ENCODE results near the gene IGFBP3. TPM values are rescaled to one million over a fixed set of nuclear protein-coding genes. Genes with fewer than 3 reads are reported as not detected.

IGFBP3 gene
- total and polyA plus RNA-seq, 2 of the 13 experiments (the other 11 are each of a cell fraction or from before 2014, with no cell fraction given), result 57.5 TPM; not detected in 1

DNA sequence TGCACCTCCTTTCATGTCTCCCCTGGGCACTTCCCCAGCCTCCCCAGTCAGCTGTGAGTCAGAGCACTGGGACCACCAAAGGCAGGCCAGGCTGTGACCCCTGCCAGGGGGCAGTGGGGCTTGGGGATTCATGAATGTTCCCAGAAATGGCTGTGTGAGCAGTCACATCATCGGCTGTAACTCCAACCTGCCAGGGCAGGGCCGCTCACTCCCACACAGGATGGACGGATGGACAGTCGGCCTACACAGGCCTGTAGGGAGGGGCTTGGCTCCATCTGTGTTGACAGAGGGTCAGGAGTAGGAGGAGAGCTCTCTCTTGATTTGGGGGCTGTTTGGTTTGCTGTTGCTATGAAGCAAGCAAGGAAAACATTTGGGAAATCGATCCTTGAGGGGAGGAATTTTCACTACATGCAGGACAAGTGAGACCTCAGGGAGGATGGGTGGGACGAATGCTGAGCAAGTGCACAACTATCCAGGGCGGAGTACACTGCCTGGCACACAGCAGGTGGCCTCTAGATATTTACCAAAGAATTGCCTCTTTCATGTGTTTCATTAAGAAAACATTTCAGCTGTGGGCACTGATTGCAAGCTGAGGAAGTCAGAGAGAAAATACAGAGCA, 35.7 kb downstream of the IGFBP3 start (continued):
- TF ChIP-seq, protein P1, sequence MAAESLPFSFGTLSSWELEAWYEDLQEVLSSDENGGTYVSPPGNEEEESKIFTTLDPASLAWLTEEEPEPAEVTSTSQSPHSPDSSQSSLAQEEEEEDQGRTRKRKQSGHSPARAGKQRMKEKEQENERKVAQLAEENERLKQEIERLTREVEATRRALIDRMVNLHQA (CRISPR knock-in tag; IDR thresholded peaks at IDR 0.05), result peak; percentile 85; the same call in 1 of the 2 replicates
- peak; percentile 98; the same call in 1 of the 2 replicates for TF ChIP-seq ETV5 (CRISPR knock-in tag; IDR thresholded peaks at IDR 0.05; ENCODE audit: borderline replicate concordance)
- TF ChIP-seq IRF2 (CRISPR knock-in tag; IDR thresholded peaks at IDR 0.05), result peak; percentile 89
- TF ChIP-seq ZNF547 (CRISPR knock-in tag; IDR thresholded peaks at IDR 0.05), result peak; percentile 69
- TF ChIP-seq ZNF556 (CRISPR knock-in tag; IDR thresholded peaks at IDR 0.05; ENCODE audit: borderline replicate concordance), result peak; percentile 84
- TF ChIP-seq, protein P2, sequence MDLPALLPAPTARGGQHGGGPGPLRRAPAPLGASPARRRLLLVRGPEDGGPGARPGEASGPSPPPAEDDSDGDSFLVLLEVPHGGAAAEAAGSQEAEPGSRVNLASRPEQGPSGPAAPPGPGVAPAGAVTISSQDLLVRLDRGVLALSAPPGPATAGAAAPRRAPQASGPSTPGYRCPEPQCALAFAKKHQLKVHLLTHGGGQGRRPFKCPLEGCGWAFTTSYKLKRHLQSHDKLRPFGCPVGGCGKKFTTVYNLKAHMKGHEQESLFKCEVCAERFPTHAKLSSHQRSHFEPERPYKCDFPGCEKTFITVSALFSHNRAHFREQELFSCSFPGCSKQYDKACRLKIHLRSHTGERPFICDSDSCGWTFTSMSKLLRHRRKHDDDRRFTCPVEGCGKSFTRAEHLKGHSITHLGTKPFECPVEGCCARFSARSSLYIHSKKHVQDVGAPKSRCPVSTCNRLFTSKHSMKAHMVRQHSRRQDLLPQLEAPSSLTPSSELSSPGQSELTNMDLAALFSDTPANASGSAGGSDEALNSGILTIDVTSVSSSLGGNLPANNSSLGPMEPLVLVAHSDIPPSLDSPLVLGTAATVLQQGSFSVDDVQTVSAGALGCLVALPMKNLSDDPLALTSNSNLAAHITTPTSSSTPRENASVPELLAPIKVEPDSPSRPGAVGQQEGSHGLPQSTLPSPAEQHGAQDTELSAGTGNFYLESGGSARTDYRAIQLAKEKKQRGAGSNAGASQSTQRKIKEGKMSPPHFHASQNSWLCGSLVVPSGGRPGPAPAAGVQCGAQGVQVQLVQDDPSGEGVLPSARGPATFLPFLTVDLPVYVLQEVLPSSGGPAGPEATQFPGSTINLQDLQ (CRISPR knock-in tag; IDR thresholded peaks at IDR 0.05), result peak; percentile 85; the same call in 1 of the 2 replicates
- TF ChIP-seq ATF7-NPFF (CRISPR knock-in tag; IDR thresholded peaks at IDR 0.05; ENCODE audit: low read depth), result no peak
- TF ChIP-seq ZNF335 (CRISPR knock-in tag; IDR thresholded peaks at IDR 0.05), result peak; percentile 90
- peak; percentile 58; the same call in 1 of the 2 replicates for TF ChIP-seq ZNF24 (IDR thresholded peaks at IDR 0.05)
- no peak for TF ChIP-seq ATM (IDR thresholded peaks at IDR 0.05; ENCODE audit: borderline replicate concordance)
- TF ChIP-seq, protein P3, sequence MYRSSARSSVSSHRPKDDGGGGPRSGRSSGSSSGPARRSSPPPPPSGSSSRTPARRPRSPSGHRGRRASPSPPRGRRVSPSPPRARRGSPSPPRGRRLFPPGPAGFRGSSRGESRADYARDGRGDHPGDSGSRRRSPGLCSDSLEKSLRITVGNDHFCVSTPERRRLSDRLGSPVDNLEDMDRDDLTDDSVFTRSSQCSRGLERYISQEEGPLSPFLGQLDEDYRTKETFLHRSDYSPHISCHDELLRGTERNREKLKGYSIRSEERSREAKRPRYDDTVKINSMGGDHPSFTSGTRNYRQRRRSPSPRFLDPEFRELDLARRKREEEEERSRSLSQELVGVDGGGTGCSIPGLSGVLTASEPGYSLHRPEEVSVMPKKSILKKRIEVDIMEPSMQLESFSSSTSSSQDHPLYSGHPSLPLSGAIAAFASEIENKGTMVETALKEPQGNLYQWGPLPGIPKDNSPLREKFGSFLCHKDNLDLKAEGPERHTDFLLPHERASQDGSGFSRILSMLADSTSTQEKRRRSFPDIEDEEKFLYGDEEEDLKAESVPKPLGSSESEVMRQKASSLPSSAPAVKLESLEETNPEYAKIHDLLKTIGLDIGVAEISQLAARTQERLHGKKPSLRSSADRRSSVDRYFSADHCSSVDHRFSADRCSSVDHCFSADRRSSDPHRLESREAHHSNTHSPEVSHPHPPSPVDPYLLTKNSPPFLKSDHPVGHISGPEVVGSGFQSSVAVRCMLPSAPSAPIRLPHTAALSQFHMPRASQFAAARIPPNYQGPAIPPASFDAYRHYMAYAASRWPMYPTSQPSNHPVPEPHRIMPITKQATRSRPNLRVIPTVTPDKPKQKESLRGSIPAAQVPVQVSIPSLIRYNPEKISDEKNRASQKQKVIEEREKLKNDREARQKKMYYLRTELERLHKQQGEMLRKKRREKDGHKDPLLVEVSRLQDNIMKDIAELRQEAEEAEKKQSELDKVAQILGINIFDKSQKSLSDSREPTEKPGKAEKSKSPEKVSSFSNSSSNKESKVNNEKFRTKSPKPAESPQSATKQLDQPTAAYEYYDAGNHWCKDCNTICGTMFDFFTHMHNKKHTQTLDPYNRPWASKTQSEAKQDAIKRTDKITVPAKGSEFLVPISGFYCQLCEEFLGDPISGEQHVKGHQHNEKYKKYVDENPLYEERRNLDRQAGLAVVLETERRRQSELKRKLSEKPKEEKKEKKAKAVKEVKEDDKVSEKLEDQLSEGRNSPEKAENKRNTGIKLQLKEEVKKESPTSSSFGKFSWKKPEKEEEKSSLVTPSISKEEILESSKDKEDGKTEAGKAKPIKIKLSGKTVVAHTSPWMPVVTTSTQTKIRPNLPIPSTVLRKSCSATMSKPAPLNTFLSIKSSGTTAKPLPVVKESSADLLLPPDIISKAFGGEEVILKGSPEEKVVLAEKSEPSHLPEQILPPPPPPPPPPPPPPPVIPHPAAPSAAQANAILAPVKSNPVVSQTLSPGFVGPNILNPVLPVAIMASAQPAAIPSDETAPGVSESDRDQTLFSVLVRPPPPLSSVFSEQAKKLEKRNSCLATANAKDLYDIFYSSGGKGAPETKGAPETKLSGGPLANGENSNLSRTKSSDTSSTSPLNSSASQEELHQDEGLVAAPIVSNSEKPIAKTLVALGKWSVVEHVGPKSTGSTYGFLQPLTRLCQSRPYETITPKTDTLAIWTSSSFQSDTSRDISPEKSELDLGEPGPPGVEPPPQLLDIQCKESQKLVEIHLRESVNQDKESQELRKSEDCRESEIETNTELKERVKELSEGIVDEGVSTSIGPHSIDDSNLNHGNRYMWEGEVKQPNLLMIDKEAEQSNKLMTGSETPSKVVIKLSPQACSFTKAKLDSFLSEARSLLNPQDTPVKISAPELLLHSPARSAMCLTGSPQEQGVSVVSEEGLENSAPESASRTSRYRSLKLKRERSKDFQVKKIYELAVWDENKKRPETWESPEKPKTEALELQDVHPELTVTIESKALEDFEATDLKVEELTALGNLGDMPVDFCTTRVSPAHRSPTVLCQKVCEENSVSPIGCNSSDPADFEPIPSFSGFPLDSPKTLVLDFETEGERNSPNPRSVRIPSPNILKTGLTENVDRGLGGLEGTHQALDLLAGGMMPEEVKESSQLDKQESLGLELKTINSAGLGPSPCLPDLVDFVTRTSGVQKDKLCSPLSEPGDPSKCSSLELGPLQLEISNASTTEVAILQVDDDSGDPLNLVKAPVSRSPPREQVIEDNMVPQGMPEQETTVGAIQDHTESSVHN (CRISPR knock-in tag; IDR thresholded peaks at IDR 0.05), result peak; percentile 80; the same call in 1 of the 2 replicates
- TF ChIP-seq POGZ (CRISPR knock-in tag; IDR thresholded peaks at IDR 0.05), result peak; percentile 82
- TF ChIP-seq, protein P4, sequence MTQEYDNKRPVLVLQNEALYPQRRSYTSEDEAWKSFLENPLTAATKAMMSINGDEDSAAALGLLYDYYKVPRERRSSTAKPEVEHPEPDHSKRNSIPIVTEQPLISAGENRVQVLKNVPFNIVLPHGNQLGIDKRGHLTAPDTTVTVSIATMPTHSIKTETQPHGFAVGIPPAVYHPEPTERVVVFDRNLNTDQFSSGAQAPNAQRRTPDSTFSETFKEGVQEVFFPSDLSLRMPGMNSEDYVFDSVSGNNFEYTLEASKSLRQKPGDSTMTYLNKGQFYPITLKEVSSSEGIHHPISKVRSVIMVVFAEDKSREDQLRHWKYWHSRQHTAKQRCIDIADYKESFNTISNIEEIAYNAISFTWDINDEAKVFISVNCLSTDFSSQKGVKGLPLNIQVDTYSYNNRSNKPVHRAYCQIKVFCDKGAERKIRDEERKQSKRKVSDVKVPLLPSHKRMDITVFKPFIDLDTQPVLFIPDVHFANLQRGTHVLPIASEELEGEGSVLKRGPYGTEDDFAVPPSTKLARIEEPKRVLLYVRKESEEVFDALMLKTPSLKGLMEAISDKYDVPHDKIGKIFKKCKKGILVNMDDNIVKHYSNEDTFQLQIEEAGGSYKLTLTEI (CRISPR knock-in tag; conservative IDR thresholded peaks at IDR 0.05), result no peak
- peak; percentile 85; the same call in 1 of the 2 replicates for TF ChIP-seq ZNF703 (CRISPR knock-in tag; IDR thresholded peaks at IDR 0.05; ENCODE audit: borderline replicate concordance)
- TF ChIP-seq HNRNPUL1 (IDR thresholded peaks at IDR 0.05; ENCODE audit: low read depth, low read length), result no peak

All from HepG2 (cell line).